Gastroesophageal sphincter (tissue), 4 donors: ENCODE results near the gene C3orf20. TPM values are rescaled to one million over a fixed set of nuclear protein-coding genes. Genes with fewer than 3 reads are reported as not detected.

Experiments used
- ATAC-seq: fragments of 150-250 bp; one replicate; pipeline ENCODE4 v1.9.1; 2016; ENCODE audit warnings: mild to moderate bottlenecking, moderate library complexity
- H3K27ac ChIP-seq, 4 donors: fragments of 200-600 bp; sonication (generic) in 3 of 4; 1 replicate in 3 of 4; 2 replicates in 1 of 4; pipeline ENCODE4 v1.5.1; 2016 to 2019
- H3K27me3 ChIP-seq: fragments of 200-600 bp; sonication (generic); one replicate; pipeline ENCODE4 v1.5.1; 2019
- H3K36me3 ChIP-seq, 2 donors: fragments of 200-600 bp; sonication (generic); one replicate each; pipeline ENCODE4 v1.5.1; 2019; ENCODE audit warnings: control low read depth in 1 of 2
- H3K4me1 ChIP-seq, 3 donors: fragments of 200-600 bp; sonication (generic); 1 replicate in 2 of 3; 2 replicates in 1 of 3; pipeline ENCODE4 v1.5.1; 2016 to 2019; ENCODE audit warnings: control low read depth in 2 of 3
- H3K4me3 ChIP-seq, 2 donors: fragments of 200-600 bp; sonication (generic); one replicate each; pipeline ENCODE4 v1.5.1; 2019; ENCODE audit warnings: mild to moderate bottlenecking in 1 of 2, moderate library complexity in 1 of 2
- H3K9me3 ChIP-seq, 3 donors: fragments of 200-600 bp; sonication (generic); one replicate each; pipeline ENCODE4 v1.5.1; 2017 to 2019; ENCODE audit warnings: control low read depth in 2 of 3
- CTCF ChIP-seq, 4 experiments: fragments of 200-600 bp in 2 of 4; fragments of 450-650 bp in 2 of 4; sonication (generic) in 1 of 4; IDR thresholded peaks; one replicate each; pipeline ENCODE4 v1.5.1; 2017 to 2019; ENCODE audit warnings: antibody characterized with exemption in 4 of 4, mild to moderate bottlenecking in 2 of 4, moderate library complexity in 2 of 4
- EP300 ChIP-seq: sonication (generic); formaldehyde crosslinking; IDR thresholded peaks from one replicate; pipeline ENCODE4 v1.6.1; 2017; ENCODE audit warnings: antibody characterized with exemption, mild to moderate bottlenecking
- POLR2A ChIP-seq, 2 donors: fragments of 450-650 bp; IDR thresholded peaks; one replicate each; pipeline ENCODE4 v1.6.1; 2017; ENCODE audit warnings: antibody characterized with exemption in 2 of 2, mild to moderate bottlenecking in 2 of 2, moderate library complexity in 1 of 2
- POLR2AphosphoS5 ChIP-seq: sonication (generic); formaldehyde crosslinking; IDR thresholded peaks from one replicate; pipeline ENCODE4 v1.6.1; 2017; ENCODE audit warnings: antibody characterized with exemption
- WGBS, 2 donors: methylation state at CpG; one replicate each; pipeline ENCODE4 v1.1.5; 2018; ENCODE audit warnings: low coverage in 1 of 2; 5-methylcytosine and 5-hydroxymethylcytosine counted together
- total RNA-seq, 4 donors: library from RNA; depleted of rRNA; stranded (reverse); fragments of >200 nt; gene quantifications; one replicate each; pipeline ENCODE4 v1.1.0, GENCODE V29; 2016

The C3orf20 gene
- total RNA-seq, 4 donors from 2014 or later = 0.13 TPM; not detected in 3

GRCh38 chr3:14758297-14758696 is 83.4 kb downstream of the C3orf20 start:
- H3K27ac ChIP-seq = no peak overlapping the region
- ATAC-seq = no peak
- no peaks in the 10 kb centered on the region for H3K36me3 ChIP-seq
- WGBS, 2 donors = 100% methylated on average over 1 of the region's 4 CpGs; no CpG with 5 or more reads in 1 of the 2 donors
- no peaks in the 10 kb centered on the region for H3K27me3 ChIP-seq
- H3K9me3 ChIP-seq = no peaks in the 10 kb centered on the region
- TF ChIP-seq CTCF (IDR thresholded peaks at IDR 0.05) = no peak
- no peak for TF ChIP-seq POLR2A (IDR thresholded peaks at IDR 0.05)
- no peak for TF ChIP-seq POLR2AphosphoS5
- no peak overlapping the region for H3K4me3 ChIP-seq
- no peaks in the 10 kb centered on the region for H3K4me1 ChIP-seq

GRCh38 chr3:14758959-14759358 is 84.0 kb downstream of the C3orf20 start:
- Histone ChIP-seq H3K27me3 (no peaks in the 10 kb centered on the region), H3K9me3 (no peaks in the 10 kb centered on the region), H3K4me3 (no peak overlapping the region), H3K4me1 (no peaks in the 10 kb centered on the region), H3K36me3 (no peaks in the 10 kb centered on the region), H3K27ac (no peak overlapping the region)
- no peak for TF ChIP-seq CTCF (IDR thresholded peaks at IDR 0.05)
- no peak for TF ChIP-seq POLR2A (IDR thresholded peaks at IDR 0.05)
- TF ChIP-seq POLR2AphosphoS5 = no peak
- TF ChIP-seq EP300 = no peak
- 90% methylated on average over 2 of the region's 3 CpGs; no CpG with 5 or more reads in 1 of the 2 donors for WGBS, 2 donors
- no peak for ATAC-seq

- ATAC-seq = no peak
- no peak overlapping the region for H3K4me3 ChIP-seq
- H3K27ac ChIP-seq = no peak overlapping the region
- TF ChIP-seq EP300 (no peak), POLR2AphosphoS5 (no peak), CTCF (IDR thresholded peaks at IDR 0.05) (no peak), POLR2A (IDR thresholded peaks at IDR 0.05) (no peak)
- H3K4me1 ChIP-seq = no peaks in the 10 kb centered on the region
- no peaks in the 10 kb centered on the region for H3K36me3 ChIP-seq
- no peaks in the 10 kb centered on the region for H3K27me3 ChIP-seq
- no peaks in the 10 kb centered on the region for H3K9me3 ChIP-seq
These were observed 85.2 kb downstream of the C3orf20 start for GRCh38 chr3:14760185-14760584.

GRCh38 chr3:14761121-14761672 is 86.3 kb downstream of the C3orf20 start:
- Histone ChIP-seq H3K4me1 (no peaks in the 10 kb centered on the region), H3K27ac (no peak overlapping the region), H3K9me3 (no peaks in the 10 kb centered on the region), H3K36me3 (no peaks in the 10 kb centered on the region), H3K27me3 (no peaks in the 10 kb centered on the region), H3K4me3 (no peak overlapping the region)
- 60 to 65% methylated on average over 1 to 4 of the region's 9 CpGs for WGBS, 2 donors
- ATAC-seq = peak; percentile 23
- TF ChIP-seq CTCF (IDR thresholded peaks at IDR 0.05) (no peak), EP300 (no peak), POLR2A (IDR thresholded peaks at IDR 0.05) (no peak), POLR2AphosphoS5 (no peak)

GRCh38 chr3:14761866-14762265 is 86.9 kb downstream of the C3orf20 start:
- no peak overlapping the region for H3K27ac ChIP-seq
- H3K4me3 ChIP-seq = no peak overlapping the region
- no peaks in the 10 kb centered on the region for H3K4me1 ChIP-seq
- no CpG with 5 or more reads among the region's 2 CpGs for WGBS, 2 donors
- no peaks in the 10 kb centered on the region for H3K27me3 ChIP-seq
- no peak for ATAC-seq
- no peaks in the 10 kb centered on the region for H3K9me3 ChIP-seq
- no peak for TF ChIP-seq POLR2A (IDR thresholded peaks at IDR 0.05)
- TF ChIP-seq EP300 = no peak
- TF ChIP-seq CTCF (IDR thresholded peaks at IDR 0.05) = no peak
- no peak for TF ChIP-seq POLR2AphosphoS5
- no peaks in the 10 kb centered on the region for H3K36me3 ChIP-seq
